Chondrocyte (in vitro differentiated cells): ENCODE data around the gene ZNF775. TPM values are rescaled to one million over a fixed set of nuclear protein-coding genes. Genes with fewer than 3 reads are reported as not detected.

Experiments used
- DNase-seq: peaks from one replicate; pipeline ENCODE4 v3.0.0; 2021; ENCODE audit warnings: mixed read lengths, low spot score
- H3K27ac Mint-ChIP-seq: one replicate; pipeline ENCODE4 v1.8.0; 2021; ENCODE audit warnings: mild to moderate bottlenecking, moderate library complexity, mixed read lengths; ENCODE audit not compliant: unreplicated experiment
- H3K27me3 Mint-ChIP-seq: 2 replicates; pipeline ENCODE4 v1.8.0; 2021; ENCODE audit warnings: low read depth, mixed read lengths
- H3K36me3 Mint-ChIP-seq: 2 replicates; pipeline ENCODE4 v1.8.0; 2021; ENCODE audit warnings: low read depth, mixed read lengths
- H3K4me1 Mint-ChIP-seq: 2 replicates; pipeline ENCODE4 v1.8.0; 2021; ENCODE audit warnings: low read depth, mild to moderate bottlenecking, mixed read lengths
- H3K4me3 Mint-ChIP-seq: one replicate; pipeline ENCODE4 v1.8.0; 2021; ENCODE audit warnings: mild to moderate bottlenecking, moderate library complexity, mixed read lengths; ENCODE audit not compliant: unreplicated experiment
- H3K9me3 Mint-ChIP-seq: 2 replicates; pipeline ENCODE4 v1.8.0; 2021; ENCODE audit warnings: low read depth, mixed read lengths
- CTCF ChIP-seq: fragments of 200-600 bp; sonication (generic); IDR thresholded peaks from 2 replicates; pipeline ENCODE4 v1.5.0; 2021; ENCODE audit warnings: antibody characterized with exemption, mild to moderate bottlenecking, moderate library complexity
- total RNA-seq: library from RNA; stranded (reverse); gene quantifications from 3 replicates; pipeline ENCODE4 v1.2.1, GENCODE V29; 2021

Gene ZNF775
- total RNA-seq, 1 donor from 2014 or later, result 6.0 TPM

- peaks cover 2% of the 10 kb centered on the region for H3K36me3 Mint-ChIP-seq
- no peak overlapping the region for H3K4me3 Mint-ChIP-seq
- no peak for DNase-seq
- no peak for TF ChIP-seq CTCF
- peaks cover 7% of the 10 kb centered on the region for H3K9me3 Mint-ChIP-seq
- H3K27me3 Mint-ChIP-seq, result peaks cover 32% of the 10 kb centered on the region
- H3K27ac Mint-ChIP-seq, result no peak overlapping the region
- peaks cover 12% of the 10 kb centered on the region for H3K4me1 Mint-ChIP-seq
Observed at GRCh38 chr7:150345012-150345411, 34.1 kb upstream of the ZNF775 start.

- no peak for DNase-seq
- peaks cover 7% of the 10 kb centered on the region for H3K9me3 Mint-ChIP-seq
- H3K4me3 Mint-ChIP-seq, result no peak overlapping the region
- H3K27me3 Mint-ChIP-seq, result peaks cover 28% of the 10 kb centered on the region
- H3K27ac Mint-ChIP-seq, result no peak overlapping the region
- TF ChIP-seq CTCF, result no peak
- H3K4me1 Mint-ChIP-seq, result peaks cover 4% of the 10 kb centered on the region
- H3K36me3 Mint-ChIP-seq, result peaks cover 2% of the 10 kb centered on the region
Observed at GRCh38 chr7:150346922-150347321, 32.2 kb upstream of the ZNF775 start.

- DNase-seq, result no peak
- no peak for TF ChIP-seq CTCF
- H3K27ac Mint-ChIP-seq, result no peak overlapping the region
- H3K36me3 Mint-ChIP-seq, result no peaks in the 10 kb centered on the region
- no peak overlapping the region for H3K4me3 Mint-ChIP-seq
- H3K27me3 Mint-ChIP-seq, result peaks cover 6% of the 10 kb centered on the region
- H3K4me1 Mint-ChIP-seq, result no peaks in the 10 kb centered on the region
- no peaks in the 10 kb centered on the region for H3K9me3 Mint-ChIP-seq
Observed at GRCh38 chr7:150351587-150352194, 27.4 kb upstream of the ZNF775 start.

GRCh38 chr7:150355666-150356059, 23.5 kb upstream of the ZNF775 start:
- no peaks in the 10 kb centered on the region for H3K36me3 Mint-ChIP-seq
- H3K4me3 Mint-ChIP-seq, result no peak overlapping the region
- H3K4me1 Mint-ChIP-seq, result no peaks in the 10 kb centered on the region
- no peak overlapping the region for H3K27ac Mint-ChIP-seq
- H3K9me3 Mint-ChIP-seq, result no peaks in the 10 kb centered on the region
- no peak for TF ChIP-seq CTCF
- H3K27me3 Mint-ChIP-seq, result no peaks in the 10 kb centered on the region
- DNase-seq, result no peak

GRCh38 chr7:150356265-150356897, 22.7 kb upstream of the ZNF775 start:
- no peak overlapping the region for H3K4me3 Mint-ChIP-seq
- TF ChIP-seq CTCF, result peak; percentile 89
- H3K27me3 Mint-ChIP-seq, result no peaks in the 10 kb centered on the region
- no peaks in the 10 kb centered on the region for H3K36me3 Mint-ChIP-seq
- peaks cover 2% of the 10 kb centered on the region for H3K4me1 Mint-ChIP-seq
- no peak overlapping the region for H3K27ac Mint-ChIP-seq
- no peaks in the 10 kb centered on the region for H3K9me3 Mint-ChIP-seq
- no peak for DNase-seq
